Stimulated activated CD4-positive, alpha-beta T cell treated with anti-CD3 and anti-CD28 coated beads, Interleukin-1b, Interleukin-23, amount 100 ng/mL, for 48 hours (primary cell): ENCODE results near the gene SRXN1.

ENCODE experiments used
- DNase-seq: peaks from one replicate; pipeline ENCODE4 v3.0.0-alpha.2; 2020

SRXN1 gene

DNA sequence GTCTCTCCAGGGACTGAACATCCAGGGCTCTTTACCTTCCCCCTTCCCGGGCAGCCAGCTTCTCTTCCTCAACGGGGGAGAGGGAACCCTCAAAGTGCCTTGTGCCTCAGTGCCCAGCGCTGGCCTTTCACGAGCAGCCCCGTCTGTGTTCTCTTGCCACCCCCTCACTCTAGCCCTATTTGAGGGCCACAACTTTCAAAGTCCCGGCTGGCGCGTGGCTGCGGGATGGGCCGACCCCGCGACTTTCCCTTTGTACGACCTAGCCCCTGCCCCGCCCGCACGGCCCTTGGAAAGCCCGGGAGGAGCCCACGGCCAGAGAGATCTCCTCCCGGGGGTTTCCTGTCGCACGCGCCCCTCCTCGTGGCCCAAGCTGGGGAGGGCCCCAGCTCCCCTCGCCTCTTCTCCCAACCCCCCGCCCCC lies 22.0 kb upstream of the SRXN1 start:
- DNase-seq = no peak

DNA sequence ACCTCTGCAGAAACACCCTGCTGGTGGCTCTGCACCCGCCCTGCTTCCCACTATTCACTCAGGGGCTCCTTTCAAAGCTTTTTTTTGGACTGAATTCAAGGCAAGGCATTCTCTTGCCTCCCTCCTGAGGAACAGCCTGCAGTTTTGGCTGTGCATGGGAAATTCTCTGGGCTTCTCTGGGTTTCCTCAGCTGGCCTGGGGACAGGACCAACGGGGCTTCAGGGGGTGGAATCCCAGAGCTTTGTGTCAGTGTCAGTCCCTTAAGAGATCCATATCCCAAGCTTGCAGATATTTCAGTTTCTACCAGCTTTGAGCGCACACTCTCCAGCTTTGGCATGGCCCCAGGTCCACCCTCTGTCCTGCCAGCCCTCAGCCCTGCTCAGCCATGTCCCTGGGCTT lies 20.6 kb upstream of the SRXN1 start:
- no peak for DNase-seq

DNA sequence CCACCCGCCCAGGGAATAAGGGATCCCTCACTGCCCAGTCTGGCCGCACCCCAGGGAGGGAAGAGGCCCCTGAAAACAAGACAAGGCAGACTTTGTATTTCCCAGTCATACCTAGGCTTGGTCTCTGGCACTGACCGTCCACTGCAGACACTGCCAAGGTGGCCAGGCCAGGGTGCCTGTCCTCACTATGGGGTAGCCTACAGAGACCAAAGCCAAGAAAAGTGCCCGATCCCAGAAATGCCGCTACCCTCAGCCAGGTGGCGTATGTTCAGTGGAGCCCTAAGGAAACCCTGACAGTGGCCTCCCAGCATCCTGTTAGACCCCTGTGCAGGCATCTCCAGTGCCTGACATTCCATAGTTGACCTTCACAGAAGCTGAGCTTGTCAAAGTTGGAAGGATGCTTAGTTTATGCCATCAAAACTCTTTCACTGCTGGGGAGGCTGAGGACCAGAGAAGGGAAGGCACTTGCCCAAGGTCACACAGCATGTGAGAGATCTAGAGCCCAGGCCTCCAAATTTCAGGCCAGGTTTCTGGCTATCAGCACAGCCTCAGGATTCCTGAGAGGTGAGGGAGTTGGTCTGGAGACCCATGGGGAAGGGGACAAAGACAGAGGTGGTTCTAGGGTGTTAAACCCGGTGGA lies 20.1 kb upstream of the SRXN1 start:
- no peak for DNase-seq

DNA sequence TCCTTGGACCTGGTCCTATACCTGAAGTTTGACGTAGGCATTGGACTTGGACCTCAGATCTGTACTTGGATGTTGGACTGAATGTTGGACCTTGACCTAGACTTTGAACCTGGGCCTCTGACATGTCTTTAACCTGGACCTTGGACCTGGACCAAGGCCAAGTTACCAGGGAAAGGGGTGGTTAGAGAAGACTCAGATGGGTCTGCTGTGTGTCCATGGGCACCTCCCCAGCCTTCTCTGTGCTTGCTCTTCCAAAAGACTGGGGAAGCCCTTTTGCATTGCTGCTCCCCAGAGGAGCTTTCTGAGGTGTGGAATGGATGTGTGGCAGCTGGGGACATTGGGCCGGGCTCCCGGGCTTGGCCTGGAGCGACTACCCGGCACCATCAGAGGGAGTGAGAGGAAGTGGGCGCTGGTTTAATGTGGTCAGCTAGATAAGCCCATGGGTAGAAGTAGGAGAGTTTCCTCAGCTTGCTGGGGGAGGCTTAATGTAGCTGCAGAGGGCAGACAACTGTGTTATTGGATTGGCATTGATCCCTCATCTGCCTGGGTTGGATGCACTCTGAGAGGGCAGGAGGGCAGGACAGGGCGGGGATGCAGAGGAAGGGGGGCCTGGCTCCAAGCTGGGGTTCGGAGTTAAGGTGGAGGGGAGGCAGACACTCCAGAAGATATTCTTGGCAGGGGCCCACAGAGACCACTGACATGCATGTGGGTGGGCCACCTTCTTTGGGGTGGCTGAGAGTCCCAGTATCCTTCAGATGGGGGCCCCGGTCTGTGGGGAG lies 18.4 kb upstream of the SRXN1 start:
- no peak for DNase-seq

DNA sequence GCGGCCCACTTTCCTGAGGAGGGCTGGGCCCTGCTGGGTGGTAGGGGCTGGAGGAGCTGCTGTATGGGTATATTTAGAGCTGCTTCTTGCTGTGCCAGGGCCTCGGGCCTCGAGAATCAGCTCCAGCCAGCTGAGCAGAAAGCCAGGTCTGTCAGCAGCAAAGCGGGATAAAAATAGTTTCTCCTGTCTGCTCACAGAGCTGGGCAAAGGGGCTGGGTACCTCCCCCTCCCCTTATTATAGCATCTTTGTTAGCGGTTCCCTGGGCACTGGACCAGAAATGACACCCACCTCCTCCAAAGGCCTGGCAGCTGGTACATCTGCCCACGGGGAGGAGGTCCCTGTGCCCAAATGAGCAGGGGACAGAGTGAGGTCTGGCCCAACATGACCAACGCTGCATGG lies 16.6 kb upstream of the SRXN1 start:
- DNase-seq = no peak

DNA sequence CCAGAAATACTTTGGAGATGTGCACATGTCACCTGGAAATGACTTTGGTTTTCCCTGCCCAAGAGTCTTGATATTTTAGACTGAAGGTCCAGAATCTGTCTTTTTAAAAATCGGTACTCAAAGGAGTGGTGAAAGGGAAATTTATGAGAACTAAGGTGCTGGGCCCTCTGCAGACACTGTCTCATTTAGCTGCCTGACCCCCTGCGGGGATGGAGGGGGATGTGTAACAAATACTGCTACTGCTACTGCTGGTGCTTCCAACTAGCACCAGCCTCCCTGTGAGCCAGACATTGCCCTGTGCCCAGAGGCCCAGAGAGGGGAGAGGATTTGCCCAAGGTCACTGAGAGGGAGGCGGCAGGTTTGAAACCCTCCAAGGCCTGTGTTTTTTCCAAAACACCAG lies 15.6 kb upstream of the SRXN1 start:
- DNase-seq = no peak

DNA sequence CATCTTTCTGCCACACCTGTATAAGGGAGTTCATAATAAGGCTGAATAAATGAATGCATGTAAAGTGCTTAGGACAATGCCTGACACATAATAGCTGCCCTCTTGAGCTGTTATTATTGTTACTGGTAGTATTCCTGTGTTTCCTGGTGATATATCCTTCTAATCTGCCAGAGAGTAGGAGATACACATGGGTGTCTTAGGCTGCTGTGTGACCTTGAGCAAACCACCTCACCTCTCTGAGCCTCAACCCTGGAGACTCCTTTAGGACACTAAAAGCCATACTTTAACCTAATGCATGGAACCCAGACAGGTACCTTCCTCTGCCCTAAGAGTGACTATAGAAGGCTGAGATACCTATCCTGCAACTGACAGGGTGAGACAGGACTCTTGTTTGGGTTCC lies 15.1 kb upstream of the SRXN1 start:
- DNase-seq = no peak

DNA sequence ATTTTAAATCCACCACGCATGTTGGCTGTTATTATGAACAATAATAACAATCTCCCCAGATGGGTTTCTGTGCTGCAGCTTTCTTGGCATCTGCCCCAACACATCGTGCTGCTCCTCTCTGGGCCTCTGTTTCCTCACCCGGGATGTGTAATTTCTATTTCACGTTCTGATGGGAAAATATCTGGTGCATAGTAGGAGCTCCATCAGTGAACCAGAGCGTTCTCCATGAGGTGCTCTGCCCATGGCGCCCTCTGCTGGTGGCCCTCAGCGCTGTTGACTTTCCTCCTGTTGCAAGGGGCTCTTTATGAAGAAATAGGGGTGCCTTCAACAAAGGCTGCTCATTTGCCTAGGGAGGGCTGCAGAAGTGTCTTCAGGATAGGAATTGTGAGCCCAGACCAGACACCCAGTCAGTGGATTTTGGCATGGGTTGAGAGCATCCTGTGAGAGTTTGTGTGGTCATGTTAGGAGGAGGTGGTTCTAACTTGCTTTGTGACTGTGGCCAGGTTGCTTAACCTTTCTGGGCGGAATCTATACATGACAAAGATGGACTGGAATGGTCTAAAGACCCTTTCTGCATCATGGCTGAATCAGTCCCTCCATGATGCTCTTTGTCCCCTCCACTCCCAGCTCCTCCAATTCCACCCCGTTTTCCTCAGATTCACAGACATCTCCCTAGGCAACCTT lies 14.5 kb upstream of the SRXN1 start:
- peak; percentile 53 for DNase-seq

DNA sequence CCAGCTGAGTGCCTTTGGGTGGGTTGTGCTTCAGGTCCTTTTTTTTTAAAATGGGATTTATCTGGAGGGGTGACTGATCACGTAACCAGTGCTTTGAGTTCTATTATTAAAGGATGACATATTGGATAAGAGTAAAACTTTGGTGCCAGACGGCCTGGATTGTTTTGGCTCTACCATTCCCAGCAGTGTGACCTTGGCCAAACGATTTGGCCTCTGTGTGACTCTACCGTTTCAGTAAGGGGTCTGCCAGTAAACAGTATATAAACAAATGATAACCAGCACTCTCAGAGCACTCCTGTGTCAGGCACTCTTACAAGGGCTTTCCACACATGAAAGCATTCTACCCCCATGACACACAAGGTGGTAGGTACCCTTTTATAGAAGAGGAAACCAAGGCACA lies 13.9 kb upstream of the SRXN1 start:
- no peak for DNase-seq

DNA sequence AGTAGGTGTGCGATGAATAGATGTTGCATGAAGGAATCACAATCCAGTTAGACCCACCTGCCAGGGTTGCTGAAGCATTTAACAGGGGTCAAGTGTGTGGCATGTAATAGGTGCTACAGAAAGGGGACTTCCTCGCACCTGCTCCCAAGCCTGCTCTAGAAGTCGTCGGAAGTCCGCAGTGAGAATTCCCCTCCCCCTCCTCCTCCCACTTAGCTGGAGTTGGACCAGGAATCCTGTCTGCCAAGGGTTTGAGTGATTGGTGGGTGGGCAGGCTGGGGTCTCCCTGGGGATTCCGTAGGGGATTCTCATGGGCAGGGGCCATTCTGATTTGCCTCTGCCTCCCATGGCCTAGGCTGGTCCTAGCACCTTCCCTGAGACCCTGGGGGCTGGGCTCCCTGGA lies 12.3 kb upstream of the SRXN1 start:
- no peak for DNase-seq

DNA sequence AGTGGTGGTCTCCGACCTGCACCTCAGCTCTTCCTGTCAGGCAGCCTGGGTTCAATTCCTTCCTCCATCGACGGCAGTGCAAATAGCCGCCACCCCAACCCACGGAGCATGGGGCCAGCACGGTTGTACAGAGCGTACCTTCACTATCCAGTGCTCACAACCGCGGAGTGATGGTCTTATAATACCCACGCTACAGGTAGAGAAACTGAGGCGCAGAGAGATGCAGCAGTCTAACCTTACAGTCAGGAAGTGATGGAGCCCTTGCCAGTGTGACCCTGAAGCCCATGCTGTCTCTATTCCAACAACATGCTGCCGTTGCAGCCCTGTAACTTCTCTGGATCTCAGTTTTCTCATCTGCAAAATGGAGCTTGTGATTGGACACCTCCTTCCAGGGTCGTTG lies 11.6 kb upstream of the SRXN1 start:
- no peak for DNase-seq

DNA sequence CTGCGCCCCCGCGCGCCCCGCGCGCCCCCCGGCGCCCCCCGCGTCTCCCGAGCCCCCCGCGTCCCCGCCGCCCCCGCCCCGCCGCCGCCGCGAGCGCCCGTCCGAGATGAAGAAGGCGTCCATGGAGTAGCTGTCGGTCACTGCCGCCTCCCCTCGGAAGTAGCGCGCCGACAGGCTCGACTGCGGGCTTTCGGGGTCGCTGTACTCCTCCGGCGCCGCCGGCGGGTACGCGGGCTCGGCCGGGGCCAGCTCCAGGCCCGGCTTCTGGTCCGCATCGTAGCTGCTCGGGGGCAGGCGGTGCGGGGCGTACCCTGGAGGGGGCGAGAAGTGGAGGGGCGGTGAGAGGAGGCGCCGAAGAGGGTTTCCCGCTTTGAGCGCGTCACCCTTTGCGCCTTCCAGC lies 11.2 kb upstream of the SRXN1 start:
- DNase-seq = no peak

DNA sequence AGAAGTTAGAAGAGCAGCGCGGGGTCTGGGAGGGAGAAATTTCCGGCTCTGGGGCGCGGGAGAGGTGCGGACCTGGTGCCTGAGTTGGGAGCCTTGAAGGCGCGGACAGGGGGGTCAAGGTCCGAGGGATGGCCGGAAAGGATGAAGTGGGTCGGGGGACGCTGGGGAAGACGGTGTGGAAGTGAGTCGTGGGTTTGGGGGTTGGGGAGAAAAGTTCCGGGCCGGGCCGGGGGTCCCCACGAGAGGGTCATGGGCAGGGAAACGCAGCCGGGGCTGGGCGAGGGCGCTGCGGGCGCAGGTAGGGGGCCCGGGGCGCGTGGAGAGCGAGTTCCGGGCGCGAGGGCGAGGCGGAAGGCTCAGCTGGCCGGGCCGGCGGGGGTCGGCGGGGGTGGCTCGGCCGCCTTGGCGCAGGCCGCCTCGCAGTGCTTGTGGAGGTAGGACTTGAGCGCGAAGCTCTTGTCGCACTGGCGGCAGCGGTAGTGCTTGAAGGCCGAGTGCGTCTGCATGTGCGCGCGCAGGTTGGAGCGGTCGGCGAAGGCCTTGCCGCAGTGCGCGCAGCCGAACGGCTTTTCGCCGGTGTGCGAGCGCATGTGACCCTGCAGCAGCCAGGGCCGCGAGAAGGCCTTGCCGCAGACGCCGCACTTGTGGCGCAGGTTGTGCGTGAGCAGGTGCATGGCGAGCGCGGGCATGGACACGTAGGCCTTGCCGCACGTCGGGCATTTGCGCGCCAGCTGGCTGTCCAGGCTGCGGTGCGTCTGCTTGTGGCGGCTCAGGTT lies 10.5 kb upstream of the SRXN1 start:
- DNase-seq = peak; percentile 32

DNA sequence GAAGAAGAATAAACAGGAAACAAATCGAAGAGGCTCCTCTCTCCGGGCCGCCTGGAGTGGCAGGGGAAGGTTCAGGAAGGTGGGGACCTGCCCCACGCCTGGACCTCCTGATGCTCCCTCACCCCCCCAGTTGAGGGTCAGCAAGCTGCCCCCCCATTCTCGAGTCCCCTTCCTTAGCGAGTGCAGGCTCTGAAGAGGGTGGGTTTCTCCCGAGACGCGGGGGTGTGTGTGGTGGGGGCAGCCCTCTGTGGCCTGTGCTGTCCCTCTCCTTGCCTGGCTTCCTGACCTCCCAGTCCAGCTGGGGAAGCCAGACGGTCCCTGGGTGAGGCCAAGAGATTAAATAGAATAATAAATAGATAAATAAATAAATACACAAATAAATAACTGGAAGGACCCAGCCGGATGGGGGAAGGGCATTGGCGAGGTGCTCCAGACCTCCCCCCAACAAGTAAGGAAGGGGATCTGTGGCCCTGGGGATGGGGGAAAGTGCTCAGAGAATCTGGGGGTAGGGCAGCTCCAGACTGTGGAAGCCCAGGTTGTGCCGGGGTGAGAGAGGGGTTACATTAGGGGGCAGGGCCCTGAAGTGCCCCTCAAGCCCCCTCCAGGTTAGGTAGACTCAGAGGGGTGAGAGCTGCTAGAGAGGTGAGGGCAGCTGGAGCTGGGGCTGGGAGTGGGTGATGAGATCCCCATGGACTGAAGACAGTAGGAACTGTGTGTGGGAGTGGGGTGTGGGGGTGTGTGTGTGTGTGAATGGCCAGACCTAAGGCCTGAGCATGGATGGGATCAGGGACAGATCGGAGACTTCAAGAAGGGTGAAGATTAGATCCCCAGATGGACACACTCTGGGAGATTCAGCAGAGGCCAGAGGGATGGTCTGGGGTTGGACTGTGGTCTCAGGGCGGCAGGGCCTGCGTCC lies 9.5 kb upstream of the SRXN1 start:
- DNase-seq = no peak

DNA sequence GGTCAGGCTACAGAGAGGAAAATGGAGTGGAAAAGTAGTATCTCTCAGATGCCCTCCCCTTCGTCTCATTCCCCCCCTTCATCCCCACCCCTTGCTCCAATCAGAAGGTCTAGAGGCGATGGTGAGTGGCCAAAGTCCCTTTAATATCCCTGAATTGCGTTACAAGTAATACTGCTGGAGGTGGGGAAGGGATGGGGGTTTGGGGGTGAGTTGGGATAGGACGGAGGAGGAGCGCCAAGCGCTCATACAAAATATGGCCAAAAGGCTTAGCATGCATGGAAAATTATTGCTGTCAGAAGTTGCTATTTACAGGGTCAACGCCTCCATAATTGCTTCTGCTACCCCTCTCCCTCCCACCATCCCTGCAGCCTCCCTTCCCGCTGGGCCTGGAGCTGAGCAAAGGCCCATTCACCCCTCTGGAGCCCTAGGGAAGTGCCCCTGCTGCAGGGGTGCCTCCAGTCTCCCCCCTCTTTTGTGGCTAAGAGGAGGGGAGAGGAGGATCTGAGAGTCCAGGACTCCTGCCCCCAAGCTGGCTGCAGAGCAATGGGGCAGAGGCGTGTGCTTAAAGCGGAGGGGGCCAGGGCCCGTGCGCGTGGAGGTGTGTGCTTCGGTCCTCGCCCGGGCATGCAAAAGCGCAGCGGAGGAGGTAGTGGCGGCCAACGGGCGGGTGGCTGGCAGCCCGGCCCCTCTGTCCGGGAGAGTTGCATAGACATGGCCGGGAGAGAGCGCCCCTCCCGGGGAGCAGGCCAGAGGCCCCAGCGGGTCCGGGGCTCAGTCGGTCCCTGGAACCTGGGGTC lies 8.7 kb upstream of the SRXN1 start:
- no peak for DNase-seq

DNA sequence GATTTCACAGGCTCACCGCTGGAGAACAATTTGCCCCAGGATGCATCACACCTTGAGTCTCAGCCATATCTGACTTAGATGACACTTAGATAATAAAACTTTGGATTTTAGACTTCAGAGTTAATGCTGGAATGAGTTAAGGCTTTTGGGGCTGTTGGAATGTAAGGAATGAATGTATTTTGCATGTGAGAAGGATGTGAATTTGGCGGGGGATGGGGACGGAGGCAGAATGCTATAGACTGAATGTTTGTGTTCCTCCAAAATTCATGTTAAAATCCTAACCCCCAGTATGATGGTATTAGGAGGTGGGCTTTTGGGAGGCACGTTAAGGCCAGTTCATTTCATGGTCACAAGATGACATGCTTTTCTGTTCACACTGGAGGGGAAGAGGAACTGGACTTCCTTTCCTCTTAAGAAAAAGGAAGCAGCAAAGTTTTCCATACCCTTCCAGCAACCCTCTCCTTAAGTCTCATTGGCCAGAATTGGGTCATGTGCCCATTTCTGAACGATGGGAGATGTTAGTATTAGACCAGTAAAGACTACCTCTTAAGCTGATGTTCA lies 5.8 kb upstream of the SRXN1 start:
- no peak for DNase-seq

DNA sequence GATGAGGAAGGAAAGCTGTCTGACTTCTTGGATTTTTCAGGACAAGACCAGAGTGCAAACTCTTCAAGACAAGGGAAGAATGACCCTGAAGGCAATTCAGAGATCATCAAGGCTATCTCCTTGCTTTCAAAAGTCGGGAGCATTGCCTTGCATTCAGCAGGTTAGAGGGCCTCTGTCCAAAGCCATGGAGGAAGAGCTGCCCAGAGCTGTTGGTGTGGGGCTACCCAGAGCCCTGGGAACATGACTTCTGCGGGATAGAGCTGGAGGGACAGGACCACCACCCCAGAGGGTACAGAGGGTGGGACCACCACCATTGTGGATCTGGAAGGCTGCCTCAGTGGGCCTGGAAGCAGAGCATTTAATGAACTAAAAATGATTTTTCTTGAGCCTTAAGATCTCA lies 5.2 kb upstream of the SRXN1 start:
- DNase-seq = no peak

DNA sequence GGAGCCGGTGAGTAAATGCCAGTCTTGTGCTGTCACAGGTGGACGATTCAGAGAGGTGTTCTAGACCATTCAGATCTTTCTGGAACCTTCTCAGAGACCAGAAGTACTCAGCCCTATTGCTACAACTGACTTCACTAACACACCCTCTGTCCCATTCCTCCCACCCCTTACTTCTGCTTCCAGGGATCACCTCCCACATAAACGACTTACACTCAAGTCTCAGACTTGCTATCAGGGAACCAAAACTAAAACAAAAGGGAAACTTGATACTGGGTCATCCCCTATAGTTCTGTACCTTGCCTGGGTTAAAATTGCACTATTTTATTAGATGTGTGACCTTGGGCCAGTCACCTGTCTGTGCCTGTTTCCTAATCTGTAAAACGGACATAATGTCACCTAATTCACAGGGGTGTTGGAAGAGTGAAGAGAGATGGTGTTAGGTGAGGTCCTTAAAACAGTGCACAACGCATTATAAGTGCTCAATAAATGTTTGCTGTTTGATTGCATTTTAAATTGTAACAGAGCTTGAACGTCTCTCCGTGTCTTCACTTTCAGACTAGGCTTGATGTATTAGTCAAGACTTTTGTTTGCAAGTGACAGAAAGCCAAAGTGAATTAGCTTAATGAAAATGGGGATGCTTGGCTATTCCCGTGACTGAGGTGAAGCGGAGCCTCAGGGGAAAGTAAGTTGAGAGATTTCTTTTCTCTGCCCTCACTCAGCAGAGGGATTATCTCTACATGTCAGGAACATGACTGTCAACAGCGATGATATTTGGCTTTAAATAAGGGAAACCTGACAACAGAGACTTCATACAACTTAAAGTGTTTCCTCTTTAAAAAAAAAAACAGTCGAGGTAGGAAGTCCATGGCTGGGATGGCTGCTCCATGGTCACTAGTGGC lies 3.0 kb upstream of the SRXN1 start:
- no peak for DNase-seq

DNA sequence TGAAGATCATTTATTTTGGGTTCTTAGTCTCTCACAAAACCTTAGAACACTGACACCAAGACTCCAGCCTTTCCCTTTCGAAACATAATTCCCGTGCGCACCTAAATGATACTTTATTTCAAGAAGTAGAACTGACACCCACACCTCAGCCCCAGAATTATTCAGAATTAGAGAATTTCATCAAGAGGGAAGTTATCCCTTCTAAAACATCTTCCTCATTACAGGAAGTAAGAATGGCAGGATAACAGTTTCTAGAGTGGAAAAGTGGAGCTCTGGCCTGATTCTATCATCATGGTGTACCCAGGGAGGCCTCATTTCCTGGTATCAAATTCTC lies 1.4 kb upstream of the SRXN1 start:
- DNase-seq = no peak
